Testis (tissue), 3 donors: ENCODE results near the gene GNG14. TPM values are rescaled to one million over a fixed set of nuclear protein-coding genes. Genes with fewer than 3 reads are reported as not detected.

ENCODE experiments used
- DNase-seq: peaks from one replicate; pipeline ENCODE4 v3.0.0-alpha.2; 2019
- H3K27ac ChIP-seq, 2 donors: fragments of 200-600 bp; sonication (generic); one replicate each; pipeline ENCODE4 v1.5.1; 2019
- H3K27me3 ChIP-seq: fragments of 200-600 bp; sonication (generic); one replicate; pipeline ENCODE4 v1.5.1; 2019
- H3K36me3 ChIP-seq: fragments of 200-600 bp; sonication (generic); one replicate; pipeline ENCODE4 v1.5.1; 2017; ENCODE audit warnings: low read depth; ENCODE audit errors: missing control alignments
- H3K4me1 ChIP-seq: fragments of 200-600 bp; sonication (generic); one replicate; pipeline ENCODE4 v1.5.1; 2019
- H3K4me3 ChIP-seq, 2 donors: fragments of 200-600 bp; sonication (generic); one replicate each; pipeline ENCODE4 v1.5.1; 2017 to 2019
- H3K9me3 ChIP-seq: fragments of 200-600 bp; sonication (generic); one replicate; pipeline ENCODE4 v1.5.1; 2017
- CTCF ChIP-seq, 3 experiments: fragments of 450-650 bp in 2 of 3; fragments of 200-600 bp in 1 of 3; sonication (generic) in 1 of 3; IDR thresholded peaks; one replicate each; pipeline ENCODE4 v1.5.1; 2016 to 2019; ENCODE audit warnings: antibody characterized with exemption in 3 of 3, mild to moderate bottlenecking in 2 of 3, moderate library complexity in 1 of 3
- POLR2A ChIP-seq: fragments of 450-650 bp; IDR thresholded peaks from one replicate; pipeline ENCODE4 v1.6.1; 2017; ENCODE audit warnings: antibody characterized with exemption, mild to moderate bottlenecking, moderate library complexity
- WGBS, 2 donors: methylation state at CpG; one replicate each; pipeline ENCODE4 v1.1.5; 2018; 5-methylcytosine and 5-hydroxymethylcytosine counted together
- intact Hi-C: fragments of 100-400 bp; cut with DNase I; formaldehyde crosslinking; loops from one replicate; pipeline ENCODE4 v1.15.1; 2023; ENCODE audit warnings: low total_unique reads
- polyA plus RNA-seq: library from polyadenylated mRNA; stranded (reverse); fragments of 350-450 nt; fragmentation: Illumina TruSeq; extraction: RNeasy Lipid Tissue Mini Kit (QIAGEN cat#74804); gene quantifications from one replicate; pipeline ENCODE4 v1.2.3, GENCODE V29; 2014; ENCODE audit warnings: low read depth, low replicate concordance; ENCODE audit not compliant: insufficient read depth
- total RNA-seq, 2 donors: library from RNA; depleted of rRNA; stranded (reverse); fragments of >200 nt; gene quantifications; one replicate each; pipeline ENCODE4 v1.2.3, GENCODE V29; 2016

GNG14 gene
- total and polyA plus RNA-seq, 3 donors from 2014 or later, result 4.5 TPM; not detected in 2

GRCh38 chr19:12680034-12680433 is 7.8 kb upstream of the GNG14 start:
- H3K9me3 ChIP-seq, result no peaks in the 10 kb centered on the region
- WGBS, 2 donors, result 75 to 78% methylated on average over 5 to 9 of the region's 9 CpGs
- no peaks in the 10 kb centered on the region for H3K27me3 ChIP-seq
- intact Hi-C loops, result no loop called here
- no peak for DNase-seq
- TF ChIP-seq CTCF (IDR thresholded peaks at IDR 0.05) (no peak), POLR2A (no peak)
- no peaks in the 10 kb centered on the region for H3K36me3 ChIP-seq
- peaks cover 10% of the 10 kb centered on the region for H3K4me1 ChIP-seq
- H3K4me3 ChIP-seq, result no peak overlapping the region
- H3K27ac ChIP-seq, result no peak overlapping the region

- intact Hi-C loops, result no loop called here
- TF ChIP-seq CTCF (IDR thresholded peaks at IDR 0.05), result no peak
- Histone ChIP-seq H3K4me3 (peak within 1 kb of the TSS; percentile 70 to 94), H3K9me3 (no peaks in the 10 kb centered on the region), H3K36me3 (no peaks in the 10 kb centered on the region), H3K27ac (peak within 1 kb of the TSS; percentile 86 to 88), H3K4me1 (peaks cover 10% of the 10 kb centered on the region), H3K27me3 (no peaks in the 10 kb centered on the region)
- peak; percentile 98 for DNase-seq
- 0 to 1% methylated on average over 42 to 63 of the region's 68 CpGs for WGBS, 2 donors
Measured at GRCh38 chr19:12681074-12681987, 6.5 kb upstream of the GNG14 start, which contains the start of gene DHPS. TSS of gene DHPS (minus strand) at chr19:12681880. CDS start at chr19:12681766, 114 bp downstream.

GRCh38 chr19:12685831-12686230 is 2.0 kb upstream of the GNG14 start:
- Histone ChIP-seq H3K27ac (no peak overlapping the region), H3K9me3 (no peaks in the 10 kb centered on the region), H3K36me3 (no peaks in the 10 kb centered on the region), H3K4me3 (no peak overlapping the region), H3K4me1 (peaks cover under 1% of the 10 kb centered on the region), H3K27me3 (no peaks in the 10 kb centered on the region)
- intact Hi-C loops, result no loop called here
- TF ChIP-seq POLR2A (no peak), CTCF (IDR thresholded peaks at IDR 0.05) (no peak)
- 66 to 83% methylated on average over 2 to 3 of the region's 3 CpGs for WGBS, 2 donors
- DNase-seq, result no peak

GRCh38 chr19:12689012-12689411 is 1.2 kb downstream of the GNG14 start:
- DNase-seq, result no peak
- H3K27ac ChIP-seq, result no peak overlapping the region
- H3K4me3 ChIP-seq, result no peak overlapping the region
- intact Hi-C loops, result no loop called here
- WGBS, 2 donors, result 95% methylated on average over 11 of the region's 12 CpGs; no CpG with 5 or more reads in 1 of the 2 donors
- no peaks in the 10 kb centered on the region for H3K36me3 ChIP-seq
- no peak for TF ChIP-seq CTCF (IDR thresholded peaks at IDR 0.05)
- no peak for TF ChIP-seq POLR2A
- H3K4me1 ChIP-seq, result no peaks in the 10 kb centered on the region
- H3K27me3 ChIP-seq, result no peaks in the 10 kb centered on the region
- no peaks in the 10 kb centered on the region for H3K9me3 ChIP-seq
